Psoas muscle (tissue), 8 donors: ENCODE measurements around the gene CELF4. TPM values are rescaled to one million over a fixed set of nuclear protein-coding genes. Genes with fewer than 3 reads are reported as not detected.

Source experiments
- ATAC-seq, 4 donors: fragments of 200-7000 bp; cut with Tn5 transposase; one replicate each; pipeline ENCODE4 v1.9.1; 2020; ENCODE audit warnings: moderate library complexity in 3 of 4, mild to moderate bottlenecking in 2 of 4
- DNase-seq, 2 donors: peaks; one replicate each; pipeline ENCODE4 v3.0.0-alpha.2; 2020
- H3K27ac ChIP-seq: fragments of 200-600 bp; one replicate; pipeline ENCODE4 v1.8.0; 2022
- H3K27me3 ChIP-seq, 3 donors: fragments of 200-600 bp in 1 of 3; one replicate each; pipeline versions ENCODE4 v1.6.1 to v1.8.0; 2013 to 2022; ENCODE audit warnings: low read length in 2 of 3, mild to moderate bottlenecking in 2 of 3, moderate library complexity in 1 of 3; ENCODE audit not compliant: insufficient read depth in 3 of 3
- H3K36me3 ChIP-seq, 2 donors: fragments of 200-600 bp in 1 of 2; one replicate each; pipeline versions ENCODE4 v1.6.1 to v1.8.0; 2013 to 2022; ENCODE audit warnings: low read depth in 1 of 2, mild to moderate bottlenecking in 1 of 2, moderate library complexity in 1 of 2; ENCODE audit not compliant: insufficient read depth in 1 of 2
- H3K4me1 ChIP-seq: fragments of 200-600 bp; one replicate; pipeline ENCODE4 v1.8.0; 2022
- H3K4me3 ChIP-seq: fragments of 200-600 bp; one replicate; pipeline ENCODE4 v1.8.0; 2022; ENCODE audit warnings: mild to moderate bottlenecking
- H3K9me3 ChIP-seq: fragments of 200-600 bp; one replicate; pipeline ENCODE4 v1.8.0; 2022
- WGBS, 3 donors: extraction: QIAGEN DNeasy Blood & Tissue Kit; methylation state at CpG; one replicate each; pipeline versions ENCODE4 v1.1.6 to v1.1.7; 2013; 5-methylcytosine and 5-hydroxymethylcytosine counted together
- intact Hi-C, 2 donors: fragments of 100-400 bp; cut with DNase I; formaldehyde crosslinking; loops; one replicate each; pipeline versions ENCODE4 v1.11.0 to v1.14.2; 2022
- polyA plus RNA-seq, 3 donors: library from polyadenylated mRNA; stranded (reverse); fragments of 200-250 nt; gene quantifications; one replicate each; pipeline ENCODE4 v1.2.3, GENCODE V29; 2013
- total RNA-seq, 4 donors: library from RNA; stranded (reverse); fragmentation: NEBNext Ultra II Directional in 2 of 4; extraction: Animal tissue kit (Norgen Biotek cat#: 25700) in 2 of 4; gene quantifications; one replicate each; pipeline versions ENCODE4 v1.2.1 to v1.2.4, GENCODE V29; 2021 to 2023
- TF ChIP-seq, protein P1 (sequence below): fragments of 200-600 bp; IDR thresholded peaks from one replicate; pipeline ENCODE4 v1.8.0; 2022; ENCODE audit warnings: antibody characterized with exemption
- donor health status: healthy with polysubstance abuse.
- donor health status: DM: no; HTN: no; CAD: no; lungs with moderate emphysema.
- donor health status: Bipolar disorder and iron deficiency.
- donor health status: healthy.
- donor health status: DM: yes; HTN: yes; CAD: no.
- donor health status: DM: no; HTN: no; CAD: no.
- donor health status: DM: no; HTN: no; CAD: no.
- donor health status: DM: yes; HTN: yes; CAD: no.

The CELF4 gene
- total and polyA plus RNA-seq, 7 donors, result 0.17 to 0.28 (median 0.17) TPM; not detected in 3

DNA sequence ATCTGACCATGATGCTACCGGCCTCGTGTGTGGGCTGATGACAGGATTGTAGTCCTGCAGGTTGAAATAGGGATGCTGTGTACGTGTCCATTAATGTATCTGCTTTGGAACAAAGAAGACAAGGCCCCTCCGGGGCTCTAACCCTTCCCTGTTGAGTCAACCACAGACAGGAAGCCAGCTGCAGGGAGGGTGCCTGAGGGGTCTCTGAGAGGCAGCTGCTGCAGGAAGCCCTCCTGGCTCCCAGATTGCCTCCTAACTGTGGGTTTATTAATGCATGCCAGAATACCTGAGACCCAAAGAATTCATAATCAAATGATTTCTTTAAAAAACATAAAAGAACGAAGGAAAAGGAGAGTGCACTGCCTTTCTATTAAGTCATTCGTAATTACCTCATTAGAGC lies 140.4 kb downstream of the CELF4 start:
- TF ChIP-seq, protein P1, sequence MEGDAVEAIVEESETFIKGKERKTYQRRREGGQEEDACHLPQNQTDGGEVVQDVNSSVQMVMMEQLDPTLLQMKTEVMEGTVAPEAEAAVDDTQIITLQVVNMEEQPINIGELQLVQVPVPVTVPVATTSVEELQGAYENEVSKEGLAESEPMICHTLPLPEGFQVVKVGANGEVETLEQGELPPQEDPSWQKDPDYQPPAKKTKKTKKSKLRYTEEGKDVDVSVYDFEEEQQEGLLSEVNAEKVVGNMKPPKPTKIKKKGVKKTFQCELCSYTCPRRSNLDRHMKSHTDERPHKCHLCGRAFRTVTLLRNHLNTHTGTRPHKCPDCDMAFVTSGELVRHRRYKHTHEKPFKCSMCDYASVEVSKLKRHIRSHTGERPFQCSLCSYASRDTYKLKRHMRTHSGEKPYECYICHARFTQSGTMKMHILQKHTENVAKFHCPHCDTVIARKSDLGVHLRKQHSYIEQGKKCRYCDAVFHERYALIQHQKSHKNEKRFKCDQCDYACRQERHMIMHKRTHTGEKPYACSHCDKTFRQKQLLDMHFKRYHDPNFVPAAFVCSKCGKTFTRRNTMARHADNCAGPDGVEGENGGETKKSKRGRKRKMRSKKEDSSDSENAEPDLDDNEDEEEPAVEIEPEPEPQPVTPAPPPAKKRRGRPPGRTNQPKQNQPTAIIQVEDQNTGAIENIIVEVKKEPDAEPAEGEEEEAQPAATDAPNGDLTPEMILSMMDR, result no peak
- DNase-seq (no peak), ATAC-seq (no peak)
- no peaks in the 10 kb centered on the region for H3K4me1 ChIP-seq
- H3K27me3 ChIP-seq, result peaks cover 0 to 5% (median 0%) of the 10 kb centered on the region in 3 donors
- H3K36me3 ChIP-seq, result no peaks in the 10 kb centered on the region
- no peaks in the 10 kb centered on the region for H3K9me3 ChIP-seq
- no peak overlapping the region for H3K27ac ChIP-seq
- intact Hi-C loops, result no loop called here
- WGBS, 3 donors, result 73 to 78% (median 76%) methylated on average over 6 of the region's 6 CpGs
- H3K4me3 ChIP-seq, result no peak overlapping the region

DNA sequence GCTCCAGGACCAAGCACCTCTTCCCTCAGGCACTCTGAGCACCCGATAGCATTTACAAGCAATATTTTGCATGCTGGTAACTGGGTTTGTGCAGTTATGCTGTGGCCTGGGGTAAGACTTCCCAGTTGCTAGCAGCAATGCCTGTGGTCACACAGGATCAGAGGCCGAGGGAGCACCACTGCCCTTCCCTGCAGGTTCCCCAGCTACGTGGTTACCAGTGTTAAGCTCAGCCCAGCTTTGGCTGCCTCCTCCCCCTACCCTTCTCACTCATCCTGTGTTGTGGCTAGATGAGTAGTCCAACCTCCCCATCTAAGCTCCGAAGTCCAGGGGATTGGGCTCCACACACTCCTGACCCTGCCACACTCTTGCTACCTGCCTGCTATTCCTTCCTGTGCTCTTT lies 141.1 kb downstream of the CELF4 start:
- Histone ChIP-seq H3K4me1 (no peaks in the 10 kb centered on the region), H3K27ac (no peak overlapping the region), H3K4me3 (no peak overlapping the region), H3K36me3 (no peaks in the 10 kb centered on the region), H3K27me3 (peaks cover 0 to 5% (median 0%) of the 10 kb centered on the region in 3 donors), H3K9me3 (no peaks in the 10 kb centered on the region)
- WGBS, 3 donors, result 78 to 81% (median 81%) methylated on average over 4 of the region's 4 CpGs
- intact Hi-C loops, result no loop called here
- DNase-seq (no peak), ATAC-seq (no peak)
- TF ChIP-seq, protein P1, result no peak

DNA sequence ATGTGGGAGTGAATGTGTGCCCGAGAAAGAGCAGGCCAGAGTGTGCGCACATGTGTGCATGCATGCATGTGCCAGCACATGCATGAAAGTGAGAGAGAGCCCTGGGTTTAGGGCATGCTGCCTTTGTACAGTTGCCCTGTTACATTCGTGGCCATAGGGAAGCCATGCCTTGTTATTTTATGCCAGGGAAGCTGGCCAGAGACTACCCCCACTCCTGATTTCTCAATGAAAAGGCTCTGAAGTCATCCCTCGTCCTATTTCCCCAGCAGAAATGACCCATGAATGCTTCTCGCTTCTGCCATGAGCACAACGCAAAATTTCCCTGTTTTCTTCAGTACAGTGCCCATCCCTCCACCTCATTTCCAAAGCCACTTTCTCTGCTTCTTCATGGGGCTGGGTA lies 143.0 kb downstream of the CELF4 start:
- H3K27ac ChIP-seq, result no peak overlapping the region
- DNase-seq (no peak), ATAC-seq (no peak)
- H3K4me1 ChIP-seq, result no peaks in the 10 kb centered on the region
- 72 to 77% (median 73%) methylated on average over 6 of the region's 6 CpGs for WGBS, 3 donors
- peaks cover 0 to 5% (median 0%) of the 10 kb centered on the region in 3 donors for H3K27me3 ChIP-seq
- TF ChIP-seq, protein P1, result no peak
- H3K9me3 ChIP-seq, result no peaks in the 10 kb centered on the region
- no peaks in the 10 kb centered on the region for H3K36me3 ChIP-seq
- intact Hi-C loops, result no loop called here
- no peak overlapping the region for H3K4me3 ChIP-seq

DNA sequence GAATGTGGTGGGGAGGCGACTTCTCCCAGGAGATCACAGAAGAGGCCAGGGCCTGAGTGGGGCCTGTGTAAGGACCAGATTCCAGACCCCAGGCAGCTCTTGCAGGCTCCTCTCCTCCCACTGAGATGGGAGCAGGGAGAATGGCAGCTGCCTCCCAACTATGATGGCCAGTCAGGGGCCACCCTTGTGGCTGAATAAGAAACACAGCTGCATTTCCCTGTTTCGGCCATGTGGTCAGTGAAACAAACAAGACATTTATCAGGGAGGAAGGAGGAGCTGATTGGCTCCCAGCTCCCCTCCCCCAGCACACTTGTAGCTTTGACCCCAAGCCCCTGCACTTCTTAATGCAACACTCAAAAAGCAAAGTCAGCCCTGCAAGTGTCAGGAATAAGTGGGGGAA lies 143.5 kb downstream of the CELF4 start:
- Histone ChIP-seq H3K36me3 (no peaks in the 10 kb centered on the region), H3K9me3 (no peaks in the 10 kb centered on the region), H3K27ac (no peak overlapping the region), H3K4me1 (no peaks in the 10 kb centered on the region), H3K27me3 (peaks cover 0 to 5% (median 0%) of the 10 kb centered on the region in 3 donors), H3K4me3 (no peak overlapping the region)
- TF ChIP-seq, protein P1, result no peak
- 50 to 59% (median 54%) methylated on average over 2 of the region's 2 CpGs for WGBS, 3 donors
- intact Hi-C loops, result no loop called here
- ATAC-seq (no peak), DNase-seq (no peak)

DNA sequence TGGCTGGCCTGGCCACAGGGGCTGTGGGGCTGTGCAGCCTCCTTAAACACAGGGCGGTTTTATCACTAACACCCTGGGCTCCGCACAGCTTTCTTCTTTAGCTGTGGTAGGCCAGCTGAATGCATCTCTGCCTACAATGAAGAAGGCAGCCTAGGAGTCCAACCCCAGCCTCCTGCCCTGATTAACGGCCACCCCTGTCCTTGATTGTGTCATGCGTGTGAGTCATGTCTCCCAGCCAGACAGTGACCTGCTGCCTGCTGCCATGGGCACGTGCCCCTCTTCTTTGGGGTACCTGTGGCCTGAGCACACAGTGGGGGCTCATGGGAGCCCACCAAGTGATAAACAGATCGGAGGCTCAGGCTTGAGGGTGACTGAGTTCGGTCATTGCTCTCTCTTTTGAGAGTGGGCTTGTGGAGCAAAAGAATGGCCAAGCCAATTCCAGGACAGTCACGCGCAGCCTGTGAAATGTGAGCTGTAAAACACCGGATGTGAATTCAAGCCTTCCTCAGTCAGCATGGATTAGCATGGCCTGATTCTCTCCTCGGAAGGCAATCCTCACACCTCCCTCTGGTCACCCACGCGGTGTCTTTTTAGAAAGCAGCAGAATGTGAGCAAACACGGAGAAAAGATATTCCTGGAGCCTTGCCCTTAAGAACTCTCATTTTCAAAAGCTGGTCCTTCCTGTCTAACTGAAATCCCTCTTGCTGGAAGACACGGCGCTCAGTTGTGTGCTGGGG lies 144.1 kb downstream of the CELF4 start:
- WGBS, 3 donors, result 48 to 58% (median 51%) methylated on average over 16 of the region's 16 CpGs
- H3K4me1 ChIP-seq, result no peaks in the 10 kb centered on the region
- intact Hi-C loops, result no loop called here
- TF ChIP-seq, protein P1, result no peak
- no peak for DNase-seq
- no peak overlapping the region for H3K27ac ChIP-seq
- H3K9me3 ChIP-seq, result no peaks in the 10 kb centered on the region
- ATAC-seq, result peak in 1 of 4 donors; percentile 37
- no peak overlapping the region for H3K4me3 ChIP-seq
- no peaks in the 10 kb centered on the region for H3K36me3 ChIP-seq
- H3K27me3 ChIP-seq, result peaks cover 0 to 5% (median 0%) of the 10 kb centered on the region in 3 donors
